NCI-H1105 (cell line): ENCODE results near the gene SEMA3G.

Experiments used
- DNase-seq: peaks from one replicate; lab custom pipeline; 2025; lab: John Stamatoyannopoulos, UW

SEMA3G gene

GRCh38 chr3:52408466-52408865 lies 36.4 kb downstream of the SEMA3G start:
- DNase-seq, result no peak

DNA sequence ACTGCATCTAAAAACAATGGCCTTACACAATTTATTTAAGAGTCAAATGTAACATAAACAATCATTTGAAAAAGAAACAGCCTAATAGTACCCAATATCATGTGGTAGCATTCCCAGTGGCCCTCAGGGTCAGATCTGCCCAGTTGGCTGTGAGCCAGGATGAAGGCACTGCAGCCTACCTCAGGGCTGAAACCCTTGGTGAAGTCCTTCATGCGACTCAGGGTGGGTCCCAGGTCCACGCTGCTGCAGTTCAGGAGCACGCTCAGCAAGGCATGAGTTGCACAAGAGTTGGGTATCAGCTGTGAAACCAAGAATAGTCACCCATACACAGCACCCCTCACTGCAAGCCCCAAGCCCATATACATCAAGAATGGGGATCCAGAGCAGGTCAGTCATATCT lies 37.1 kb downstream of the SEMA3G start:
- DNase-seq, result no peak

DNA sequence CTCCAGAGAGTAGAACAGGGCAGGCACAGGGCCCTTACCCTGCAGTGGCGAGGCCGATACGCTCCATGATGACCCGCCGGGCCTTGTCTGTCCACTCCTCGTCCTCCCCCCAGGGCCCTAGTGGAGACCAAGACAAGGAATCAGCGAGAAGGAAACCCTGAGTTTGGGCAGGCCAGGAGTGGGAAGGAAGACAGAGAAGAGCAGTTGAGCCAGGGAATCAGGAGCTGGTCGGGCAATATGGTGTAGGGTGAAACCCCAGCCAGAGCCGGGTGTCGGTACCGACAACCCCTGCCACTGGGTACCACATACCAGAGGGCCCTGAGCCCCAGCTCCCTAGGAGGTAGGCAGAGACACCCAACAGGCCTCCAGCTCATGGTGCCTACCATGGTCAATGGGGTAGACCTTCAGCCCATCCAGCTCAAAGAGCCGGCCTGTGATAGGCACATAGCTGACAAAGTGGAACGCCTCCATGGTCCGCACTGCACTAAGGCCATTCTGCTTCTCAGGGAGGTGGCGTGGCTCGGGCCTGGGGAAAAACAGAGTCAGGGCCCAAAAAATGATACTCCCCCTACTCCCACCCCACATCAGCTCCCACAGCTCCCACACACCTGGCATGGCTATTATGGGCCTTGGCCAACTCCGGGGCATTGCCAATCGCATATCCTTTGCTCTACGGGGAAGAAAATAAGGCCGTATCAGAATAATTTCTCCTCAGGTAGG lies 38.0 kb downstream of the SEMA3G start:
- no peak for DNase-seq

- DNase-seq, result no peak
Observed at GRCh38 chr3:52406231-52406661, 38.7 kb downstream of the SEMA3G start.

DNA sequence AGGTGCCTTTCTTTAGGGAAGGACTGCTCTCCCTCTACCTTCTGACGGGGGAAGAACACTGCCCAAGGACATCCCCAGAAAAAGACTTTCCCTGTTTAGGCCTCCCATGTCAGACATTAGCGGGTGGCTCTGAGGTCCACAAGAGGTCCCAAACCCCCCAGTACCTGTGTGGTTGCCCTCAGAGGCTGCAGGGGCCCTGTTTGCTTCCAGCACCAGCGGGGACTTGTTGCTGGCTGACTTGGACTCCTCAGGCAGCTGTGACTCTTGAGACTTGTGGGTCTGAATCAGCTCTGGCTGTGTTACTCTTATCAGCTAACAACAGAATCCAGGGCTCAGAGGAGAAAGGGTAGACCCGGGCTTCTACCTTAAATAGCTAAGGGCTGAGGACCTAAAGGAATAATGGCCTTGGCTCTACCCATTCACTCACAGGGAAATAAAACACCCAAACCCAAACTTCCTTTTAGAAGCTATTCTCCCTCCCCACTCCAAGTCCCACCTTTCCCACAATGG lies 39.2 kb downstream of the SEMA3G start:
- no peak for DNase-seq

DNA sequence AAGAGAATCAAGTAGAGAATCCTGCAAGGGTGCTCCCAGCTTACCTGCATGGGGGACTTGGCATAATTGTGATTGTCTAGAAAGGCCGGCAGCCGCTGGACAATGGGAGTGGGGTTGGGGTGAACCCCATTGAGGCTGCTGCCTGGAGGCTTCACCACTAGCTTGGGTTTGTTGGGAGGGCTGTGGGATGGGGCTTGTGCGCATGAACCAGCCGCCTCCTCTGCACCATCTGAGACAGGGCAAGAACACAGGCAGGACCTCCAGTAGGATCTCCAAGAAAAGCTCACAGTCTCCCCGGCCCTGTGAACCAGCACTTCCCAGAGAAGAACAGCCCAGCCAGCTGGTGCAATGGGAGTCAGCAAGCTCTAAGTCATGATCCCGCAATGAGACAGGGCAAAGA lies 39.8 kb downstream of the SEMA3G start:
- no peak for DNase-seq

GRCh38 chr3:52404391-52404790 lies 40.5 kb downstream of the SEMA3G start:
- DNase-seq, result no peak

- no peak for DNase-seq
Observed at GRCh38 chr3:52403955-52404354, 40.9 kb downstream of the SEMA3G start.

- DNase-seq, result no peak
Observed at GRCh38 chr3:52403271-52403841, 41.5 kb downstream of the SEMA3G start.

- DNase-seq, result no peak
Observed at GRCh38 chr3:52402706-52403270, 42.1 kb downstream of the SEMA3G start.

DNA sequence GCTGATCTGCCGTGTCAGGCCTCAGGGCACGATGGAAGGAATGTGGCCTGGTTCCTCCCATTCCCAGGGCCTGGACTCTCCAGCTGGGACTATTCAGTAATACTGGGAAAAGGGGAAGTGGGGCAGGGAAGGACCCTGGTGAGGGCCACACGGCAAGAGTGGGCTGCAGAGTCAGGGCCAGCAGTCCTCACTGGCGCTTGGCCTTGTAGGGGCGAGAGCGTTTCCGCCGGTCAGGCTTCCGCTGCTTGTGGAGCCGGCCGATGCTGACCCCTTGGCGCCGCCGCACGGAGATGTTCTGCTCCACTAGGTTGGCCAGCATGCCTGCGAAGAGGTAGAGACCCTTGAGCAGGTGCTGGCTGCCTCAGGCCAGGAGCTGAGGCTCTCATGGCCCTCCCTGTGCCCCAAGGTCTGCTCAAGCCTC lies 42.8 kb downstream of the SEMA3G start:
- DNase-seq, result no peak

DNA sequence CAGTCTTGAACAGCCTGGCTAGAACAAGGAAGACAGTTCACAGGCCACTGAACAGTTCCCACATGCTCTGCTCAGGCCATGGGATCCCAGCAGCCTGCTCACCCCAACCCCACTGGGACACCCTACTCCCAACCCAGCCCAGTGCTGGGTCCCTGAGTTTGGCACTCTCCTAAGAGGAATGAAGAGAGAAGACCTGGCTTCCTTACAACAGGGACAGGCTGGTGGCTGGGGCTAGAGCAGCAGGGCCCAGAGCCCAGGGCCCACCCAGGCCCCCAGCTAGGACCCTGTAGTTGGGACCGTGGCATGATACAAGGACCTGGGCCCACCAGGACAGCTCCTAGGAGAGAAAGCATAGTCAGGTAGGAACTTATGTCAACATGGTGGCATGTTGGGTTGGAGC lies 43.4 kb downstream of the SEMA3G start:
- DNase-seq, result no peak

DNA sequence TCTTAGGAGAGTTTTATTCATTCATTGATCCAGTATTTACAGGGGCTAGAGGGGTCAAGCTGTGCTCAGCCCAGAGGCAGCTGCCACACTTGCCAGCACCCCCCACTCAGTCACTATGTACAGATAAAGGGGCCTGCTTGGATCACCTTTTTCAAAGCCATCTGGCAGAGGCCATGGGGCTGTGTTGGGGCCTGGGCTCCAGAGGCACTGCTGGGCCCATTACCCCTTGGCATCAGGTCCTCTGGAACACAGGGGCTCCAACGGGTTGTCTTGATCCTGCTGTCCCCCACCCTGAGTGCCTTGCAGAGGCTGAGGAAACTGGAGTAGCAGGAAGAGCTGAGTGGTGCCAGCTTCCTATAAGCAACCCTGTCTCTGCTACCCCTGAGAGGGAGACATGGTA lies 43.9 kb downstream of the SEMA3G start:
- DNase-seq, result no peak

DNA sequence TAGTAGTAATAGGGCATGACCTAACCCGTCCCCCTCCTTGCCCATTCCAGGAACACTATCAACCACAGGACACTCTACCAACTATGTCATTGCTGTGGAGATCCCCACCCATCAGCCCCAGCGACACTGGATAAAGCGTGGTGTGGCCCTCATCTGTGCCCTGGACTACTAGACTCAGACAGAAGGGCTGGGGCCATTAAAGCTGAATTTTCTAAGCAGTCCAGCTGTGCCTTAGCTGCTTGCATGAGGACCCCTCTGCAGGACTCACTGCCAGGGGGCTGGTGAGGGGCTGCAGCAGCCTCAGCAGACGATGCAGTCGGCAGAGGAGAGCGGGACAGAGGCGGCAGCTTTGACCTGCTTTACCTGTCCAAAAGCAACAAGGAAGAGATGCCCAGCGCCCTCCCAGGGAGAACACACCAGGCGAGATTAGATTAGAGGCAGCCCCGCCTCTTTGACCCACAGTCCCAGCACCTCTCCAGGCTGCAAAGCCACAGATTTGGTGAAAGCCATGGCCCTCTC lies 44.6 kb downstream of the SEMA3G start:
- DNase-seq, result no peak

- no peak for DNase-seq
Observed at GRCh38 chr3:52399593-52399992, 45.3 kb downstream of the SEMA3G start.

GRCh38 chr3:52399131-52399530 lies 45.8 kb downstream of the SEMA3G start:
- no peak for DNase-seq

GRCh38 chr3:52398670-52399081 lies 46.2 kb downstream of the SEMA3G start:
- DNase-seq, result no peak

- DNase-seq, result no peak
Observed at GRCh38 chr3:52397676-52398399, 47.1 kb downstream of the SEMA3G start.

DNA sequence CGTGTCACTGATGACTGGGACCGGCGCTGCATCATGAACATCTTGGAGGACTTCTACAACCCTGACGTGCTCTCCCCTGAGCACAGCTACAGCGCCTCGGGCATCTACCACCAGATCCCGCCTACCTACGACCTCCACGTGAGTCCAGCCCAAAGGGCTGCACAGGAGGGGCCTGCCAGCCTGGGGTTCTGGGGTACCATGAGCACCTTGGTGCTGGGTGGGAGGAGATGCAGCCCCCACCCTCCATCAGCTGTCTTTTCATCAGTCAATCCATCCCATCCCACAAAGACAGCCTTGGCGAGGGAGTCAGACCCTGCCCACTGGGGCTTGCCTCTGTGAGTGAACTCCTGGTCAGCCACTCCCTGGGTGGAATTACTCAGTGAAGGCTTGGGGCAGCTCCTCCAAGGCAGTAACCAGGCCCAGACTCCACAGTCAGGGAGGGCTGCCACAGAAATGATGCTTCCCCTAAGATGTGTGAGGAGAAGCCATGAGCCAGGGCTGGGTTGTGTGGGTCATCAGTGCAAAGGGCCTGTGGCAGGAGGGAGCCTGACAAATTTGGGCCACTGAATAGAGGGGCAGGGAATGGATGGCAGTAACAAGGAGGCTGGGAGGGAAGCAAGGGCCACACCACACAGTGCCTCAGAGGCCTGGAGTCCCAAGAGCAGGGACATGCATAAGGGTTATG lies 47.9 kb downstream of the SEMA3G start:
- no peak for DNase-seq

DNA sequence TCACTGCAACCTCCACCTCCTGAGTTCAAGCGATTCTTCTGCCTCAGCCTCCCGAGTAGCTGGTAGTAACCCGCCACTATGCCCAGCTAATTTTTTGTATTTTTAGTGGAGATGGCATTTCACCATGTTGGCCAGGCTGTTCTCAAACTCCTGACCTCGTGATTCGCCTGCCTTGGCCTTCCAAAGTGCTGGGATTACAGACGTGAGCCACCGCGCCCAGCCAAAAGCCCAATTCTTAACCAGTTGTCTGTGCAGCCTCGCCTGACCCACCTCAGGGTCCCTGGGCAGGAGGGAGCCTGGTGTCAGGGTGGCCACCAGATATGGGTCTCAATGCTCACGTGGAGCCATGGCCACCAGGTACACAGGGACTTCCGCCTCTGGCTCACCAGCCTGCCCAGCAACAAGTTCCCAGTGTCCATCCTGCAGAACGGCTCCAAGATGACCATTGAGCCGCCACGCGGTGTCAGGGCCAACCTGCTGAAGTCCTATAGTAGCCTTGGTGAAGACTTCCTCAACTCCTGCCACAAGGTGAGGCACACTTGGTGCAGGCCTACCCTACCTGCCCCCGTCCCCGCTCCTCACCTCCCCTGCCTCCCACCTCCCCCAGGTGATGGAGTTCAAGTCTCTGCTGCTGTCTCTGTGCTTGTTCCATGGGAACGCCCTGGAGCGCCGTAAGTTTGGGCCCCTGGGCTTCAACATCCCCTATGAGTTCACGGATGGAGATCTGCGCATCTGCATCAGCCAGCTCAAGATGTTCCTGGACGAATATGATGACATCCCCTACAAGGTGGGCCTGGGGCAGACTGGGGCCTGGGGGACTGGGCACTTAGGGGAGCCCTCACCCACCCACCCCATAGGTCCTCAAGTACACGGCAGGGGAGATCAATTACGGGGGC lies 48.6 kb downstream of the SEMA3G start:
- DNase-seq, result no peak

GRCh38 chr3:52395503-52395865 lies 49.4 kb downstream of the SEMA3G start:
- no peak for DNase-seq
